Measurements from ENCODE around the gene LBR. TPM values are rescaled to one million over a fixed set of nuclear protein-coding genes. Genes with fewer than 3 reads are reported as not detected.

Gene LBR
- total and polyA plus RNA-seq, 11 donors, result 4.3 to 37.8 (median 8.2) TPM

DNA sequence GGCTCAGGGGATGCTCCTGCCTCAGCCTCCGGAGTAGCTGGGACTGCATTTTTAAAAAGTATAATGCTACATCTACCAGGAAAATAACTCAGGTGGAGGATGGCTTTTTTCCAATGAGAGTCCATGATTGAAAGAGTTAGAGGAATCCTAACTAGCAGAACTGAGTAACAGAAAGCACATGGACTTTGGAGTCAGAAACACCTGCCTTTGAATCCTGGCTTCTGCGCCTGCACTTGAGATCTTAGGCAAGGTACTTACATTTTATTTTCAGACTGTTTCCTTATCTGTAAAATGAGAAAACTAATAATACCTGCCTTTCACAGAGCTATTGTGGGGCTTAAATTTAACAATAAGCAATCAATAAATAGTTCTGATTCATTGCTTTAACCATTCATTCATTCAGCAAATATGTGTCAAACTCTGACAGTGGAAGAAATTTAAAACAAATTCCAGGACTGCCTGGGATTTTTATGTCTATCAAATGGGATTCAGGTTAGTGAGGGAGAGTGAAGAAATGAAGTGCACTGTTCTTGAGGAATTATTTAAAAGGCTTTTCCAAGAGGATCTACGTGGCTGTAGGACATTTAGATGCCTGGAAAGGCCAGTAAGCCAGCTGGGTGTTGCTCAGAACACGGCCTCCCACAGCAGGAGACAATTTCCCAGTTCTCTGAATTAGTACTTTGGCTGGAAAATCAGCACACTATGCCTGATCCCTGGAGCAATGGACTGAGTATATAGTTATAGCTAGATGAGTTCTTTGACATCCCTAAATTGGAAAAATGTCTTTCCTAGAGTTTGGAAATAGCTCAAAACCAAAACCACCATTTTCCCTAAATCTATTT lies 12.8 kb upstream of the LBR start:
- Histone ChIP-seq H3K4me1 (peaks cover 4 to 33% (median 22%) of the 10 kb centered on the region in 12 donors), H3K9me3 (no peaks in the 10 kb centered on the region), H3K4me3 (no peak overlapping the region), H3K36me3 (no peaks in the 10 kb centered on the region), H3K27ac (peak overlapping the region in 1 of 12 donors; percentile 90), H3K27me3 (no peaks in the 10 kb centered on the region)
- intact Hi-C loops (cut with DNase I), result no loop called here
- DNase-seq (no peak), ATAC-seq (no peak)
- TF ChIP-seq POLR2A (IDR thresholded peaks at IDR 0.05), result no peak
- TF ChIP-seq, protein P1, sequence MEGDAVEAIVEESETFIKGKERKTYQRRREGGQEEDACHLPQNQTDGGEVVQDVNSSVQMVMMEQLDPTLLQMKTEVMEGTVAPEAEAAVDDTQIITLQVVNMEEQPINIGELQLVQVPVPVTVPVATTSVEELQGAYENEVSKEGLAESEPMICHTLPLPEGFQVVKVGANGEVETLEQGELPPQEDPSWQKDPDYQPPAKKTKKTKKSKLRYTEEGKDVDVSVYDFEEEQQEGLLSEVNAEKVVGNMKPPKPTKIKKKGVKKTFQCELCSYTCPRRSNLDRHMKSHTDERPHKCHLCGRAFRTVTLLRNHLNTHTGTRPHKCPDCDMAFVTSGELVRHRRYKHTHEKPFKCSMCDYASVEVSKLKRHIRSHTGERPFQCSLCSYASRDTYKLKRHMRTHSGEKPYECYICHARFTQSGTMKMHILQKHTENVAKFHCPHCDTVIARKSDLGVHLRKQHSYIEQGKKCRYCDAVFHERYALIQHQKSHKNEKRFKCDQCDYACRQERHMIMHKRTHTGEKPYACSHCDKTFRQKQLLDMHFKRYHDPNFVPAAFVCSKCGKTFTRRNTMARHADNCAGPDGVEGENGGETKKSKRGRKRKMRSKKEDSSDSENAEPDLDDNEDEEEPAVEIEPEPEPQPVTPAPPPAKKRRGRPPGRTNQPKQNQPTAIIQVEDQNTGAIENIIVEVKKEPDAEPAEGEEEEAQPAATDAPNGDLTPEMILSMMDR (IDR thresholded peaks at IDR 0.05), result no peak
- WGBS, 4 donors, result 86 to 94% (median 91%) methylated on average over 4 of the region's 4 CpGs

DNA sequence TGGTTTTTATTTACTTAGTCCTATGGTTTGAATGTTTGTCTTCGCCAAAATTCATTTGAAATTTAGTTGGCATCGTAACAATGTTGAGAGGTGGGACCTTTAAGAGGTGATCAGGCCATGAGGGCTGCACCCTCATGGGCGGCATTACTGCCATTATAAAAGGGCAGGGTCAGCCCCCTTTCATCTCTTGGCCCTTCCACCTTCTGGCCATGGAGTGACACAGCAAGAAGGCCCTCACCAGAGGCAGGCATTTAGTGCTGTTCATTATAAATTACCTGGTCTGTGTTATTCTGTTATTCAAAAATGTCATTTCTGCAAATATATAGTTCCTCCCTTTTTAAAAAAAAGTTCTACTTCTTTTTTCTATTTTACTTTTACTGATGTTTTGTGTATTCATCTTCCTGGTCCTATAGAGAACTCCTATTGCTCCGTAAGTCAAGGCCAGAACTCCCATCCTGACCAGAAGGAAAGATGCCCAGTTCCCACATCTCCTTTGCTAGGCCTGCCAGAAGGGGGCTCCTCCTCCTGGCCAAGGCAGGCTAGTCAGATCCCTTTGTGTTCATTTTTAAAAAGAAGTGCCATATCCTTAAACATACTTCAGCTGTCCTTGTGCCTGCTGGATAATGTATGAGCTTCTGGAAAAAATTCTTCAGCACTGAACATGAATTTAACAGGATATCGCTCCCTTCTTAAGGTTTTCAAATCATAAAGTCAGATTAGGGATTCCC lies 10.0 kb upstream of the LBR start:
- Histone ChIP-seq H3K36me3 (no peaks in the 10 kb centered on the region), H3K4me1 (peaks cover 0 to 7% (median under 1%) of the 10 kb centered on the region in 12 donors), H3K9me3 (no peaks in the 10 kb centered on the region), H3K4me3 (no peak overlapping the region), H3K27me3 (no peaks in the 10 kb centered on the region), H3K27ac (peak overlapping the region in 1 of 12 donors; percentile 90)
- TF ChIP-seq, protein P1 (IDR thresholded peaks at IDR 0.05), result peak in 10 of 12 donors; percentile 7 to 56 (median 31)
- TF ChIP-seq POLR2A (IDR thresholded peaks at IDR 0.05), result no peak
- DNase-seq (no peak), ATAC-seq (peak in 1 of 4 donors; percentile 31)
- 84 to 91% (median 88%) methylated on average over 5 of the region's 5 CpGs for WGBS, 4 donors
- intact Hi-C loops (cut with DNase I), result no loop called here

DNA sequence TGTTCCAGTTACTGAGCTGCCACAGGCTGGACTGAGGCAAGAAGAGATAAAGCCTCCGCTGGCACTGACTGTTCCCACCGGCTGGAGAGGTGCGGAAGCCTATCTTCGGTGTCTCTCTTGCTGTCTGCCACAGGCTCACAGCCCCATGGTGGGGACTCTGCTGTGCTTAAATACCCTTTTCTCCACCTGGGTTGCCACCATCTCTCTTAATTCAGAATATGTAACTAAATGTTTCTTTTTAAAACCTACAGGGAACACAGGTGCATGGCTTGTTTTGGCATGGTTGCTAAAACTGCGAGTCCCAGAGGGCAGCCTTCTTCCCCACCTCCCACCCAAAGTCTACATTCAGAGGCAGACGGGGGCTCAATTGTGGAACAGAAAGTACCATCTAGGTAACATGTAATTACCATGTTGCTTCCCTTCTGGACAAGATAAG lies 8.1 kb upstream of the LBR start:
- no peaks in the 10 kb centered on the region for H3K27me3 ChIP-seq
- no peak overlapping the region for H3K4me3 ChIP-seq
- intact Hi-C loops (cut with DNase I), result no loop called here
- WGBS, 4 donors, result 48 to 58% (median 55%) methylated on average over 6 of the region's 6 CpGs
- TF ChIP-seq, protein P1 (IDR thresholded peaks at IDR 0.05), result no peak
- no peak for TF ChIP-seq POLR2A (IDR thresholded peaks at IDR 0.05)
- H3K36me3 ChIP-seq, result no peaks in the 10 kb centered on the region
- H3K4me1 ChIP-seq, result no peaks in the 10 kb centered on the region
- no peak for DNase-seq
- H3K9me3 ChIP-seq, result peaks cover 0 to 6% (median 0%) of the 10 kb centered on the region in 12 donors
- ATAC-seq, result peak; percentile 75 to 86 (median 78)
- peak overlapping the region in 1 of 12 donors; percentile 44 for H3K27ac ChIP-seq

DNA sequence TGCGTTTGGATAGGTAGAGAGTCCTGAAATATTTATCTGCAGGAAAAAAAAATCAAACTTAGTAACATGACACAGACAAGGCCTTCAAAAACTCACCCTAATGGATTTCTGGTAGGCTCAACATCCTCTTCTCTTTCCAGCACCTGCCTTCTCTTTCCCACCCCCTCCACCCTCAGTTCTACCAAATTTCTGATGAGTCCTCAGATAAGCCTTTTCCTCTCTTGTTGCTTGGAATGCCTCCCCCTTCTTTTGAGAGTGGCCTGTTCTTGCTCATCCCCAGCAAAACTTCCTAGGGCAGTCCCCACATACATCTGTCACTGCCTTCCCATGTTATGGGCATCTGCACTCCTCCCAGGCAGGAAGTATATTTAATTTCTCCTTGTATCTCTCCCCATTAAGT lies 7.6 kb upstream of the LBR start:
- WGBS, 4 donors, result 94 to 100% (median 97%) methylated on average over 1 of the region's 1 CpG
- peak overlapping the region in 1 of 12 donors; percentile 44 for H3K27ac ChIP-seq

More for the DNA sequence above, 7.6 kb upstream of the LBR start:
- H3K27me3 ChIP-seq, result no peaks in the 10 kb centered on the region
- no peak overlapping the region for H3K4me3 ChIP-seq
- H3K36me3 ChIP-seq, result no peaks in the 10 kb centered on the region
- TF ChIP-seq, protein P1 (IDR thresholded peaks at IDR 0.05), result no peak
- no peak for TF ChIP-seq POLR2A (IDR thresholded peaks at IDR 0.05)
- no peak for DNase-seq
- no peaks in the 10 kb centered on the region for H3K4me1 ChIP-seq
- H3K9me3 ChIP-seq, result peaks cover 0 to 7% (median 0%) of the 10 kb centered on the region in 12 donors
- intact Hi-C loops (cut with DNase I), result no loop called here
- ATAC-seq, result peak in 1 of 4 donors; percentile 21

Data from heart left ventricle (tissue), 16 donors.